HG03469 (cell line): ENCODE results near the gene ENHO.

Experiments used
- ATAC-seq: cut with Tn5 transposase; IDR thresholded peaks from one replicate; pipeline ENCODE4 v1.9.1; 2021; ENCODE audit warnings: mild to moderate bottlenecking, moderate library complexity, moderate number of reproducible peaks; ENCODE audit not compliant: unreplicated experiment

ENHO gene

DNA sequence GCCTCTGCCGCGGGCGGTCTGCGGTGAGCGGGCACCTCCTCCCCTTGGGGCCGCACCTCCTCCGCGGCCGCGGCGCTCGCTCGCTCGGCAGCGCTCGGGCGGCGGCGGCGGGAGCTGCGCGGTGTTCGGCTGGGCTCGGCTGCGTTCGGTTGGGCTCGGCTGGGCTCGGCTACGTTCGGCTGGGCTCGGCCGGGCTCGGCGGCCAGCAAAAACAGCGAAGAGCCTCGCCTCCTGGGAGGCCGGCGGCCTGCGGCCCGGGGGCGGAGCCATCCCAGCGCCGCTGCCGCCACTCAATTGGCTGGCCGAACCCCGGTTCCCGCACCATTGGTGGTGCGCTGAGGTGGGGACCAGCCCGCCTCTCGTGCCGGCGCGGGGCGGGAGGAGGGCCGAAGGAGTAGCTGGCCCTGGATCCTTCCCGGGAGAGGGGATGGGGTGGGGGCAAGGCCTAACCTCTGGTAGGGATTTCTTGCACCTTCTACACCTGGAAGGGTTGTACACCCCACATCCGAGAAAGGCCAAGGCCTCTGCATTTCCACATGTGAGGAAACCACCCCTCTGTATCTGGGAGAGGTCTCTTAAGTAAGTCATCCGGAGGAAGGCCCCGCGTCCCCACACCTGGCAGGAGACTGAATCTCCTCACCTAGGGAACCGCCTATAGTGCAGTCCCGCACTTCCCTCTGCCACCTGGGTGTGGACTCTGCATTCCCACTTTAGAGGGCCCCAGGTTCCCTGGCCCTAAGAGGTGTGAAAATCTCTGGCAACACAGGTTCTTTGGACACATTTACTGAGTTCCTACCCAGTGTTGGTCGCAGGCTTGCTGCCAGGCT lies at the start of gene ENHO:
TSS of gene ENHO (minus strand) at position 20 of the 827 bp plus-strand sequence. CDS start 1,295 bp downstream, outside the sequence.
- peak; percentile 75 for ATAC-seq

DNA sequence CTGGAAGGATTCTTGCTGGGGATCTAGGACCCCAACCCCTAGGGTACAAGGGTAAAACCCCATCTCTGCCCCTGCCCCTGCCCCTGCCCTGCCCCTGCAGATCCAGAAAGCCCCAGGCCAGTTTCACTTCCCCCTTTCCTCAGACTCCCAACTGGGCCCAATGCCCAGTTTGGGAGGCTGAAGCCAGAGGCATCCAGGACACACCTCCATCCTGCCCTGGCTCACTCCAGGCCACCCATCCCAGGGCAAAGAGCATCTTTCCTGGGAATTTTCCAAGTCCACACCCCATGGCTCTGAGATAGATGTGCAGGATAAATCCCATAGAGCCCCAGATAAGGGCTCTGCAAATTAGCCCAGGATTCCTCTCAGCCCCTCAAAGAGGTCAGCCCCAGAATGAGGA lies 49.3 kb upstream of the ENHO start:
- ATAC-seq: no peak

DNA sequence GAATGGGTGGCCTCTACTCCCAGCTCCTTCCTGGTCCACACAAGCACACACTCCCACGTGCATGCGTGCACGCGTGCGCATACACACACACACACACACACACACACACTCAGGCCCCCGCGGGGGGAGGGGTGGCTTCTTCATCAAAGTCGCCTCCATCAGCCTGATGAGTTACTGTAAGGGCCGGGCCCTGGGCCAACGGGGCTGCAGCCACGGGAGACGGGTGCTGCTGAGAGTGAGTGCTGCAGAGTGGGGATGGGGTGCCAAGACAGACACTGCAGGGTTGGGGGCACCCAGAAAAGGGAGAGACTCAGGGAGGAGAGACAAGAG lies 48.7 kb upstream of the ENHO start:
- ATAC-seq: no peak

DNA sequence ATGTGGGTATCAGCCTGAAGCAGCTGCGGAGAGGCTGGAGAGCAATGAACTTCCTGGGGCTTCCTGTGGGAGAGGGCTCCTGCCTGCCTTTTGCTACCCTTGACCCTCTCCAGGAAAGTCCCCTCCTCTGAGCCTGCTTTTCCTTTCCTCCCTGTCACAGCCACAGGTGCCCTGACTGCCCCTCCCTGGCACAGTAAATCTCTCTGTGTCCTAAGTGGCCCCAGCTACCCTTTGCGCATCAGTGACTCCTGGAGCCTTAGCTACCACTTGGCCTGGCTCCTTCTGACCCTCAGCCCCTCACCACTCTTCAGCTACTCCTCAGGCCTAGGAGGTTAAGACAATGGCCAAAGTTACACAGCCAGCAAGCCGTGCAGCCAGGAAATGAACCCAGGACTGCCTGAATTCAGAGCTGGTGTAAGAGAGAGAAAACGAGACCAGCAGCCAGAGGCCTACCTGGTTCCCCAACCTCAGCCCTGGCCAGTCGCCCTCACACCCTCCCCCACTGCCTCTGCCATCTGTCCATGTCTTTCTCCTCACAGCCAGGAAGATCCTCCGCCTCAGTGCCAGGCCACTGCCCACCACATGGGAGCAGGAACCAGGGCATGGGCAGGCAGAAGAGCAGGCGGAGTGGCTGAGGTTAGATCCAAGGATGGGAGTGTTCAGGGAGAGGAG lies 48.2 kb upstream of the ENHO start:
- no peak for ATAC-seq

DNA sequence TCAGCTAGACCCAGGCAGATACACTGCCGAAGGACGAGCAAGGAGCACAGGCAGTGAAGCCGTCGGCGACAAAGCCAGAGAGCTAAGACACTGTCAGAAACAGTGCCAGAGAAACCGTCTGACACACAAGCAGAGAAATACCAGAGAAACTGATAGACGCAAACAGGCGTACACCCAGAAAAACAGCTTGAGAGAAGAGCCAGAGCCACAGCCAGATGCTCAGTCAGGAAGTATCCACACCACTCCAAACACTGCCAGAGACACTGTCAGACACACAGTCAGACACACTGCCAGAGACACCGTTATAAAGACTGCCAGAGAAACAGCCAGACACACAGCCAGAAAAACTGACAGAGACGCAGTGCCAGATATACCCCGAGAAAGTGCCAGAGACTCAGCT lies 47.6 kb upstream of the ENHO start:
- ATAC-seq: no peak

DNA sequence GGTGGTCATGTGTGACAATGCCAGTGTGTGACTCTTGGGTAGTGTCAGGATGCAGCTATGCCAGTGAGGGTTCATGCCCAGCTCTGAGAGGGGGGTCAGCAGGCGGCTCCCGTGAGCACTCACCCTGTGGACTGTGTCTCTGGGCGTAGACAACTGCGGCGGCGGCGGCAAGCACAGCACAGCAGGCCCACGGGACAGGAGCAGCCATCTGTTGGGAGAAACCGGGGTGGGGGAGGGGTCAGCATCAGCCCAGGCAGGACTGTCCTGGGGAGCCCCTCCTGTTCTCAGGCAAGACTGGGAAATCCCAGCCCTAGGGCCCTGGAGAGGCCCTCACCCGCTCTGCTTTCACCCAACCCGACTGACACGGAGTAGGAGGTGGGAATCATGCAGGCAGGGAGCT lies 46.0 kb upstream of the ENHO start:
- no peak for ATAC-seq

DNA sequence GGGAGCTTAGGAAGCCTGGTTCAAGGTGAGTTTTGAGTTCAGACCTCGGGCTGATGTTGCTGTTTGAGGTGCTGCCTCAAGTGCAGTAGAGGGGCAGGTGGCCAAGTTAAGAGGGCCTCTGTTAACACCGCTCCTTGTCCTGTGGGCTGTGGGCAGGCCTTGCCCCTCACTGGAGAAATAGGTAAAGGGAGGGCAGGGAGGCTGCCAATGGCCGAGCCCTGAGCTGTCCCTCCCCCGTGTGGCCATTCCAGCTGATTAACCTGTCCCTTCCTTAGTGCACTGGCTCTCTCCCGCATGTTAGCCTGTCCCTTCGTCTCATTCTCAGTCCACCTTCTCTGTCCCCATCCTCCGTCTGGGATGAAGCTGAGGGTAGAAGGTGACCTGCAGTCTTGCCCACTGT lies 45.3 kb upstream of the ENHO start:
- ATAC-seq: no peak

DNA sequence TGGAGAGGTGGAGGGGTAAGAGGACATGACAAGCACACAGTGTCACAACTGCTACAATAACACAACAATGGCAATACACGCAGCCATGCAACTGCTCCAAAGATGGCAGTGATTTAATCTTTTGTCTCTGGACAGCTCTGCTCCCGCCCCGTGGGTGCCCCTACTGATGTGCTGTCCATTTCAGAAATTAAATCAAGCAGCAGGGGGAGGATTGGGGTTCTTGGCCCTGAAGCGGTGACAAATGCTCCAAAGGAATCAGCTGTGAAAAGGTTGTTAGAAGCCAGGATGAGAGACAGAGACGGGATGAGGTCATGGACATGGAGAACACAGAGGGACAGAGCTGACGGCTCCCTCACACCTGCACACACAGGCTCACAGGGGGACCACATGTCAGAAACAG lies 44.2 kb upstream of the ENHO start:
- ATAC-seq: no peak

DNA sequence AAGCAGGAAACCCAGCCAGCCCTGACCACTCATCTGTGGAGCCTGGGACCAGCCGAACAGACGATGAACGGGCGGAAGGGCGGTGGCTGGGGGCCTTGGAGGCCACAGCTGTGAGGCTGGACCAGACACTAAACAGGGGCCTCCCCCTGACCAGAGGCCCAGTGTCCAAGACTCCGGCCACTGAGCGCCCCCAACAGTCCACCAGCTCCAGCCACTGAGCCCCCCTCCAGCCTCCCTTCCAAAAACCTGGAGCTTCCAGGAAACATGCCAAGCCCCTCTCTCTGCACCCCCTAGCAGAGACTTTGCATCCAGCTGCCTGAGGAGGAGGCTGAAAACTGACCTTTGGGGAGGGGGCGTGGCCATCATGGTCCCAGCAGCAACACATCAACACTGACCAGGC lies 43.5 kb upstream of the ENHO start:
- ATAC-seq: no peak

DNA sequence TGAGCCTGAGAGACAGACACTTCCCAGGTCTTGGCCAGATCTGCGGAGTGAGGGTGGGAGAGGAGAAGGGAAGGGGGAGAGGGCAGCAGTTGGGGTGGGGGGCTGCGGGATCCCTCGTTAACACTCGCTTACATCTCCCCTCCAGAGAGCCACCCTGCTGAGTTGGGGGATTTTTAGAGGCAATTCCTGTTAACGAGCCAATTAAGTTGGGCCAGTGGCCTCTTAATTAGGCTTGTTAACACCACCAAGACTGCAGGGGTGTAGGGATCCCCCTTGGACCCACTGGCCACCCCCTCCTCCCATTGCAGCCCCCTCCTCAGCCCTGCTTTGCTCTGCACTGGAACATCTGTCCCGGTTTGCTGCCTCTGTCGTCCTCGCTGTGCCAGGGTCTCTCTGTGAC lies 43.1 kb upstream of the ENHO start:
- ATAC-seq: no peak

DNA sequence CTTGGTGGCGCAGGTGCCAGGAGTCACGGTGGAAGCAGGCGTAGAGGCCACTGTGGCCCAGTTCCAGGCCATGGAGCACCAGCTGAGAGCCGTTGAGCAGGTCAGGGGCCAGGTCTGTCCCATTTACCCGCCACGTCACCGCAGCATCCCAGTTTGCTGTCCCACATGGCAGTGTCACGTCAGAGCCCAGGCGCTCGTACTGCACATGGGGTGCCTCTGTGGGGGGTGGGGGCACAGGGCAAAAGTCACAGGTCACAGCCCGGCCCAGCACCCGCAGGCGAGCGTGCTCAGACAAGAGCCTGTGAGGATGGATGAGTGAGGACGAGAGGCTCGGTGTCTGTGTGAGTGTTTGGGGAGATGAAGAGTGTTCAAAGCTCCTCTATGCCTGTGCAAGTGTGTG lies 41.8 kb upstream of the ENHO start:
- ATAC-seq: no peak

DNA sequence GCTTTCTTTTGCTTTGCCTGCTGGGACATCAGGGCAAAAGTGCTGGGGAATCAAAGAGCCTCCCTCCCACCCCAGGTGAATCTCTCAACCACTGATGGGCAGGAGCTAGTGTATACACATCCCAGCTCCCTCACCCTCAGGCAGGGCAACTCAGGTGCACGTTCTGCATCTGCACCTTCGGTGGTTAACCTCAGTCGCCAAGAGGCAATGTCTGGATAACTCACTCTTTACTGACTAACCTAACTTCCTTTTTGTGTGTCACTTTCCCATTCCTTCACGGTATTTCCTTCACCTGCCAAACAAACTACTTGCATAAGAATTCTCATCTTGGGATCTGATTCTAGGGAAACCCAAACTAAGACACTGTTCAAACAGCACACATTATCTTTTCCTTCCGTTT lies 40.5 kb upstream of the ENHO start:
- ATAC-seq: no peak

DNA sequence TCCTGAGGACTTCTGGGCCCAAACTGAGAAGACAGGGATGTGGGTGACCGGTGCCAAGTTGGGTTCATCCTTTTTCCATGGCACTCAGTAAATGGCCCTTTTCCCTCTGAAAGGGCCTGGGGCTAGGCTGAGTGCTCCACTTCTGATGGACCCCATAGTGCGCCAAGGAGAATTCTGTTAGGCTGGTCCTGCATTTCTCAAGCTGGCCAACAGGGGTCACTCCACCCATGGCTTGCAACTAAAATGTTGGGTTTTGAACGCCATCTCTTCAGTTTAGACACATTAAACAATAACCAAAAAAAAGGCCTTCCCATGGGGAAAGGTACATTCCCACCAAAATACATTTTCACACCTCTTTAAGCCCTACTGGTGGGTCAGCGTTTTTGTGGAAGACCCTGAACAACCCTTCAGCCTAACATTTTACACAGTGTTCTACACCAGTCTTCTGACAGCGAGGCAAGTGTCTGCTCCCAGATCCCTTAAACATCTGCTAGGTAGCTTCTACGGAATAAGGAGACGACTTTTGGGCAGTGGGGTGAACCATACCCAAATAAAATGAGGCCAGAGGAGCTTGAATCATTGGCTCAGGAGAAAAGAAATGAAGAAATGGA lies 39.5 kb upstream of the ENHO start:
- no peak for ATAC-seq

DNA sequence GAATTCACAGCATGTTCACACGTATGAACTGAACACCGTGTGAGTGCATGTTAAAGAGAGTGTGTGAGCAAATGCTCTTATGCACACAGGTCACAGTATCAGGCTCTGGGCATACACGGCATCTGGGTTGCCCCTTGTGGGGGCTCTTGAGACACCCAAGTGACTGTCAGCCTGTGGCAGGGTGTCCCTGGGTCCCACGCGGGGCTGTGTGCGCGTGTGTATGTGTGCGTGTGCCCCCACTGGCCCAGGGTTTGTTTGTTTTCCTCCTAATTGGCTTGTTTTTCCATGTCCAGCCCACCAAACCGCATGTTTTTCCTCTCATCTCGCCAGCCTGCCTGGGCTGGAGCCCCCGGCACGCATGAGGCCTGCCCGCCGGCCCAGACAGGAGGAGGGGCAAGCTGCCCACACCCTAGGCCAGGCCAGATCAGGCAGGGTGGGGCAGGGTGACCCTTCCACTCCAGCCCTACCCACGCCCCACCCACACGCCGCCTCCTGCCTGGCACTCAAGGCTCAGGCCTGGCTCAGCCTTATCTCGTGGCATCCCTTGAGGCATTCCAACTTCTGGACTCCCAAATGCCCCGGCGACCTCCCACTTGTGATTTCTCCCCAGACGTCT lies 37.9 kb upstream of the ENHO start:
- no peak for ATAC-seq

DNA sequence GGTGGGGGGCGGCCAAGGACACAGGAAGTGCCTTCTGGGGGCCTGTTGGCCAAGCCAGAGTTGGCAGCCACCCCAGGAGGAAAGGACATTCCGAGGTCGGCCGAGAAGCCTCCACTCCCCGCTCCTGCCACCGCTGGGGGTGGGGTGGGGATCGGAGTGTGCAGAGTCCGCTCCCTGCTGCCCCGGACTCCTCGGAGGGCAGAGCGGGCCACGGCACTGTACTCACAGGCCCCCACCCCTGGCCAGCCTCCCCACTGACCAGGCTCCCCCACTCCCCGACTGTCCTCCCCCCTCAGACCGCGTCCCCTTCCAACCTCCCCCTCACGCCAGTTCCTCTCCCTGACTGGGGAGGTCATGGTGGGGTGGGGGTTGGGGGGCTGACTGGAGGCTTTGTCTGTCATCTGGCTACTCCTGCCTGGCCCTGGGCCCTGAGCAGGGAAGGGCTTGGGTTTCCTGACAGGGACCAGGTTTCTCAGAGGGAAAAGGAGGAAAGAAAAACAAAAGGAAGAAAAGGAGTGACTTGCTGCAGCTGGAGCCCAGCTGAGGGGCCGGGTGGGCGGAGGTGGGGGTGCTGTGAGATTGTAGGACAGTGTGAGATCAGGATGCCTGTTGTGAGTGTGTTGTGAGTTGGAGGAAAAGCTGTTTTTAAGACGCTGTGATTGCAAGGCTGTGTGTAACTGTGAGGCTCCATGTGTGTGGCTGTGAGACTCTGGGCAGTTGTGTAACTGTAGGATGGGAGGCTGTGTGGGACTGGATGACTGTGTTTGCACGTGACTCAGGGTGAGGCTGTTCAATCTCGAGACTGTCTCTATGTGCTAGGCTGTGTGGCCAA lies 37.0 kb upstream of the ENHO start:
- no peak for ATAC-seq

DNA sequence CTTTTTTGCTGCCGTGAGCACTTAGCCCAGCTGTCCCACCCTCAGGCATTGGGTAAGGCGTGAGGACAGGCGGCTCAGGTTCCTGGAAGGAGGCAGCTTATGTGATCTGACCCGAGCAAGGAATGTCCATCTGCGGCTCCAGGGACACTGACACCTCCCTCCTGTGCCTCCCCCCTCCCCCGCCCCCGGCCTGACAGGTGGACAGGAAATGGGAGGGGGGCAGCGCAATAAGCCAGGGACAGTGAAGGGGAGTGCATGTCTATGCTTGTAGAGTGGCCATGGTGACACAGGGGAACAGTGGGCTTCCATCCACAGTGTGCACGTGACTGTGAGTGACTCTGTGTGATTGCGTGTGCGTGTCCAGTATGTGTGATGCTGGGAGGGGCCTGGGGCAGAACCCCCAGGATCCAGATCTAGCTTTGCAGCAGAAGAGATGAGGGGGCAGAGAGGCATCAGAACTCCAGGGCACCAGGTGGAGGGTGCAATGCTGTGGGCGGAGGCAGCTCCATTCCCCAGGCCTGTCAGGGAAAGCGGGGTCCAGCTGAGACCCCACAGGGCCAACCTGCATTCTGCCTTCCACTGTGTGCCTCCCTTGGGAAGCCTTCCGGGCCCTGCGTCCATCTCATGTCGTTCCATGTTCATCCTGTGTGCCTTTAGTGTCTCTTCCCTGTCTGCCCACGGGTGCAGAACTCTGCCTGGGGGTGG lies 36.3 kb upstream of the ENHO start:
- ATAC-seq: no peak

DNA sequence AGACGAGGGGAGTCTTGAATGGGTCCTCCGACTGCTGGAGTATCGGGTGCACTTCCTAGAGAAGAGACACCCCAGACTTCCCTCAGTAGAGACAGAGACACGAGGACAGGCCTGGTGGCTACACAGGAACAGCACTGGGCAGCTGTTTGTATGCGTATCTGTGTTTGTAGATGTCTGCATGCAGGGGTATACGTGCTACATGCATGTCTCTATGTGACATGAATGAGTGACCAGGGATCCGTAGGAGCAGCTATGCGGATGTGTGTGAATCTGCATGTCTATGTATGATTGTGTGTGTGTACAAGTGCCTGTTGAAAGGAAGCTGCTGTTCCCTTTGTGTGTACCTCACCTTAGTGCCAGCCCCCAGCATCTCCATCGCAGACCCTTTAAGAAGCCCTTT lies 35.6 kb upstream of the ENHO start:
- no peak for ATAC-seq

DNA sequence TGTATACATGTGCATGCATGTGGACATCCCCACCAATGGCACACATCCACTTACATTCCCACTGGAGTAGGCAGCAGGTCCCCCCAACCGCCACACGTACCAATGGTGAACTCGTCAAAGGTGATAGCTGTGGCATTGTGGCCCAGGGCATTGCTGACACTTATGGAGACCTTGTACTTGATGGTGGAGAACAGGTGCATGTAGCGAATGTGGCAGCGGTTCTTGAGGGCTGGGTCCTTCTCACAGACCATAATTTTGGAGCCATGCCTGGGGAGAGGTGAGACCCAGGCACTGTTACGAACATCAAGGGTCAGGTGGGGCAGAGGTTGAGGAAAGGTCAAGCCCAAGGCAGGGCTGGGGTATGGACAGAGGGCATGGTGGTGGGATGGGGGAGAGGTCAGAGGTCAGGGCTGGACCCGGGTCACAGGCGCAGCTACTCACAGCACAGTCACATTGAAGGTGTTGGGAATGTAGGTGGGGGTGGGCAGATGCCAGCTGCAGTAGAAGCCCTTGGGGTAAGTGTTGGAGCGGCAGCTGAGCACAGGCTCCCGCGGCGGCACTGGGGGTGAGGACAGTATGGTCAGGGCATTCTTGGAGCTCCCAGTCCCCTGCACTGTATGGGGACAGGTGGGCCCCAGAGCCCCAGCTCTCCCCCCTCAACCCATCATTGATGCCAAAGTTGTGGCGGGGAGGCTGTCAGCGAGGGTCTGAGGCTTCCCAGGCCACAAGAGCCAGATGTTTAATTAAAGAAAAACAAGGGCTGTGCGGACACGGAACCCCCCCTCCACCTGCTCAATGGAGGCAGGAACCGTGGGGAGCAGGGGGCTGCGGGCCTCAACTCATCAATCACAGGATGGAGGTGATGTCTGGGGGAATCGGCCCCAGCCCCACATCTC lies 34.9 kb upstream of the ENHO start:
- ATAC-seq: no peak

DNA sequence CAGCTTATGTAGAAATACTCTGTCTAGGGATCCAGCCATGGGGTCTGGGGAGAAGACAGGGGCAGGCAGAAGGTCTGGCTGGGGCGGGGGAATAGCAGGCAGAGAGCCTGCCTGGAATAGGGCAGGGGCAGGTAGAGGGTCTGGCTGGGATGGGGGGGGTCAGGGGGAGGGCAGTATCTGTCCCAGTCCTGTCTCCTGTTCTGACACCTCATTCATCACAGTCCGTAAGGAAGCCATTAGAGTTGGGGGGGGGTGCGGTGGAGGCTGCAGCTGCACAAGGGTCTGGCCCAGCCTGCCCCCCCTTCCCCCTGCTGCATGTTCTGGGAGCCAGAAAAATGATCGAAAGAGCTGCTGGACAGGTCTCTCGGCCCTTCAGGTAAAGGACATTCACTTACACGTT lies 34.2 kb upstream of the ENHO start:
- ATAC-seq: no peak
